ENCODE measurements around the gene CYTL1. TPM values are rescaled to one million over a fixed set of nuclear protein-coding genes. Genes with fewer than 3 reads are reported as not detected.

Gene CYTL1
- total and polyA plus RNA-seq, 9 of the 15 experiments (the other 6 are each of a cell fraction or from before 2014, with no cell fraction given), result not detected

DNA sequence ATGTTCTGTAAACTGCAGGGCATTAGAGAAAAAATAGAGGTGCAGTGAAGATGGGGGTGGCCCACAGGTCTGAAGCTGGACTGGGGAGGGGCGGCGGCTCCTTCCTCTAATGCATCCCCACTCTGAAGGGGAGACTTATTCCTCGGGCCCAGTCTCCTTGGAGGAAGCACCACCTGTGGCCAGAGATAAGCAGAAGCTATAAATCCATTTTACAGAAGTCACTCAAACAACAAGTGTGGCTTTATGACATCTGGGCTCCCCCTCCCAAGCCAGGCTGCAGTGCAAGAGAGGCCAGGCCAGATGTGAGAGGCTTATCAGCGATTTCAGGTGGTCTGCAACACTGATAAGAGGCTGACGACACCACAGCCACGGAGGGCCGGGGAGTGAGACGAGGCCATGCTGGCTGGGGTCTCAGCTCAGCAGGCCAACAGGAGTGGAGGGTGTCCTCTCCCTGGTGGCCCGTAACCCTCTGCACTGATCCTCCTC lies 15.8 kb downstream of the CYTL1 start (continued):
- TF ChIP-seq, protein P1, sequence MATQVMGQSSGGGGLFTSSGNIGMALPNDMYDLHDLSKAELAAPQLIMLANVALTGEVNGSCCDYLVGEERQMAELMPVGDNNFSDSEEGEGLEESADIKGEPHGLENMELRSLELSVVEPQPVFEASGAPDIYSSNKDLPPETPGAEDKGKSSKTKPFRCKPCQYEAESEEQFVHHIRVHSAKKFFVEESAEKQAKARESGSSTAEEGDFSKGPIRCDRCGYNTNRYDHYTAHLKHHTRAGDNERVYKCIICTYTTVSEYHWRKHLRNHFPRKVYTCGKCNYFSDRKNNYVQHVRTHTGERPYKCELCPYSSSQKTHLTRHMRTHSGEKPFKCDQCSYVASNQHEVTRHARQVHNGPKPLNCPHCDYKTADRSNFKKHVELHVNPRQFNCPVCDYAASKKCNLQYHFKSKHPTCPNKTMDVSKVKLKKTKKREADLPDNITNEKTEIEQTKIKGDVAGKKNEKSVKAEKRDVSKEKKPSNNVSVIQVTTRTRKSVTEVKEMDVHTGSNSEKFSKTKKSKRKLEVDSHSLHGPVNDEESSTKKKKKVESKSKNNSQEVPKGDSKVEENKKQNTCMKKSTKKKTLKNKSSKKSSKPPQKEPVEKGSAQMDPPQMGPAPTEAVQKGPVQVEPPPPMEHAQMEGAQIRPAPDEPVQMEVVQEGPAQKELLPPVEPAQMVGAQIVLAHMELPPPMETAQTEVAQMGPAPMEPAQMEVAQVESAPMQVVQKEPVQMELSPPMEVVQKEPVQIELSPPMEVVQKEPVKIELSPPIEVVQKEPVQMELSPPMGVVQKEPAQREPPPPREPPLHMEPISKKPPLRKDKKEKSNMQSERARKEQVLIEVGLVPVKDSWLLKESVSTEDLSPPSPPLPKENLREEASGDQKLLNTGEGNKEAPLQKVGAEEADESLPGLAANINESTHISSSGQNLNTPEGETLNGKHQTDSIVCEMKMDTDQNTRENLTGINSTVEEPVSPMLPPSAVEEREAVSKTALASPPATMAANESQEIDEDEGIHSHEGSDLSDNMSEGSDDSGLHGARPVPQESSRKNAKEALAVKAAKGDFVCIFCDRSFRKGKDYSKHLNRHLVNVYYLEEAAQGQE (IDR thresholded peaks at IDR 0.05; ENCODE audit: borderline replicate concordance), result peak; percentile 12; the same call in 1 of the 2 replicates
- TF ChIP-seq, protein P1 (CRISPR knock-in tag; IDR thresholded peaks at IDR 0.05; ENCODE audit: low read depth), result no peak
- TF ChIP-seq SRSF1 (IDR thresholded peaks at IDR 0.05; ENCODE audit: low read depth, low read length) (no peak), GTF2F1 (IDR thresholded peaks at IDR 0.05; ENCODE audit: low read depth, low read length) (no peak), JUN (IDR thresholded peaks at IDR 0.05; ENCODE audit: borderline replicate concordance, low read depth, low read length) (peak; percentile 86), JUN (CRISPR knock-in tag; IDR thresholded peaks at IDR 0.05; ENCODE audit: borderline replicate concordance) (no peak), ZNF165 (CRISPR knock-in tag; IDR thresholded peaks at IDR 0.05; ENCODE audit: borderline replicate concordance) (no peak), ZNF584 (CRISPR knock-in tag; IDR thresholded peaks at IDR 0.05; ENCODE audit: low read depth) (peak; percentile 90), PML (IDR thresholded peaks at IDR 0.05; ENCODE audit: low read length) (peak; percentile 99), KLF16 (IDR thresholded peaks at IDR 0.05) (peak; percentile 99), CXXC5 (CRISPR knock-in tag; IDR thresholded peaks at IDR 0.05) (peak; percentile 94), RAD21 (CRISPR knock-in tag; conservative IDR thresholded peaks at IDR 0.05 in 1 of 2, IDR thresholded peaks at IDR 0.05 in 1 of 2) (0 out of 4 replicates have a peak, but pooled peaks of 1 of the 2 experiments have one; percentile 17), EP300 (IDR thresholded peaks at IDR 0.05; ENCODE audit: low read length) (peak; percentile 98), CBX1 (IDR thresholded peaks at IDR 0.05; ENCODE audit: low read depth) (peak; percentile 64; the same call in 1 of the 2 replicates)
- TF ChIP-seq, protein P2, sequence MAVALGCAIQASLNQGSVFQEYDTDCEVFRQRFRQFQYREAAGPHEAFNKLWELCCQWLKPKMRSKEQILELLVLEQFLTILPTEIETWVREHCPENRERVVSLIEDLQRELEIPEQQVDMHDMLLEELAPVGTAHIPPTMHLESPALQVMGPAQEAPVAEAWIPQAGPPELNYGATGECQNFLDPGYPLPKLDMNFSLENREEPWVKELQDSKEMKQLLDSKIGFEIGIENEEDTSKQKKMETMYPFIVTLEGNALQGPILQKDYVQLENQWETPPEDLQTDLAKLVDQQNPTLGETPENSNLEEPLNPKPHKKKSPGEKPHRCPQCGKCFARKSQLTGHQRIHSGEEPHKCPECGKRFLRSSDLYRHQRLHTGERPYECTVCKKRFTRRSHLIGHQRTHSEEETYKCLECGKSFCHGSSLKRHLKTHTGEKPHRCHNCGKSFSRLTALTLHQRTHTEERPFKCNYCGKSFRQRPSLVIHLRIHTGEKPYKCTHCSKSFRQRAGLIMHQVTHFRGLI (CRISPR knock-in tag; IDR thresholded peaks at IDR 0.05), result peak; percentile 89; the same call in 1 of the 2 replicates
- TF ChIP-seq, protein P3, sequence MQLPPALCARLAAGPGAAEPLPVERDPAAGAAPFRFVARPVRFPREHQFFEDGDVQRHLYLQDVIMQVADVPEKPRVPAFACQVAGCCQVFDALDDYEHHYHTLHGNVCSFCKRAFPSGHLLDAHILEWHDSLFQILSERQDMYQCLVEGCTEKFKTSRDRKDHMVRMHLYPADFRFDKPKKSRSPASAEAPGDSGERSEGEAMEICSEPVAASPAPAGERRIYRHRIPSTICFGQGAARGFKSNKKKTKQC (CRISPR knock-in tag; IDR thresholded peaks at IDR 0.05), result no peak
- TF ChIP-seq, protein P4, sequence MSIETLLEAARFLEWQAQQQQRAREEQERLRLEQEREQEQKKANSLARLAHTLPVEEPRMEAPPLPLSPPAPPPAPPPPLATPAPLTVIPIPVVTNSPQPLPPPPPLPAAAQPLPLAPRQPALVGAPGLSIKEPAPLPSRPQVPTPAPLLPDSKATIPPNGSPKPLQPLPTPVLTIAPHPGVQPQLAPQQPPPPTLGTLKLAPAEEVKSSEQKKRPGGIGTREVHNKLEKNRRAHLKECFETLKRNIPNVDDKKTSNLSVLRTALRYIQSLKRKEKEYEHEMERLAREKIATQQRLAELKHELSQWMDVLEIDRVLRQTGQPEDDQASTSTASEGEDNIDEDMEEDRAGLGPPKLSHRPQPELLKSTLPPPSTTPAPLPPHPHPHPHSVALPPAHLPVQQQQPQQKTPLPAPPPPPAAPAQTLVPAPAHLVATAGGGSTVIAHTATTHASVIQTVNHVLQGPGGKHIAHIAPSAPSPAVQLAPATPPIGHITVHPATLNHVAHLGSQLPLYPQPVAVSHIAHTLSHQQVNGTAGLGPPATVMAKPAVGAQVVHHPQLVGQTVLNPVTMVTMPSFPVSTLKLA (conservative IDR thresholded peaks at IDR 0.05), result peak in 1 of 2 experiments; percentile 77; a peak in 2 of 4 replicates
